HepG2 (cell line): Measurements from ENCODE around the gene PLIN5. TPM values are rescaled to one million over a fixed set of nuclear protein-coding genes. Genes with fewer than 3 reads are reported as not detected.

Experiments
- AGO2 ChIP-seq: fragments of 200-400 bp; formaldehyde crosslinking; optimal IDR thresholded peaks from 2 replicates; pipeline ENCODE3; 2017; ENCODE audit warnings: mild to moderate bottlenecking, low read depth, low read length, moderate library complexity
- BHLHE40 ChIP-seq: IDR thresholded peaks from 2 replicates; pipeline ENCODE4 v1.6.1; 2011; ENCODE audit warnings: low read length, improper control_type of control experiment
- CEBPG ChIP-seq: IDR thresholded peaks from 2 replicates; pipeline ENCODE4 v1.6.1; 2016
- IRF2 ChIP-seq: IDR thresholded peaks from 2 replicates; pipeline ENCODE4 v1.6.1; 2018; ENCODE audit warnings: missing genetic modification reagents, missing compliant biosample characterization
- KMT2B ChIP-seq: IDR thresholded peaks from 2 replicates; pipeline ENCODE4 v1.6.1; 2016; ENCODE audit warnings: missing genetic modification reagents, missing compliant biosample characterization
- MAF1 ChIP-seq: sonication (generic); formaldehyde crosslinking; IDR thresholded peaks from 2 replicates; pipeline ENCODE4 v1.5.0; 2020; ENCODE audit warnings: missing genetic modification reagents, borderline replicate concordance
- MTF1 ChIP-seq: sonication (generic); formaldehyde crosslinking; IDR thresholded peaks from 2 replicates; pipeline ENCODE4 v1.5.0; 2020; ENCODE audit warnings: missing genetic modification reagents
- NBN ChIP-seq: fragments of 450-650 bp; conservative IDR thresholded peaks from 2 replicates; pipeline ENCODE4 v1.6.1; 2017
- NONO ChIP-seq, 2 experiments: fragments of 450-650 bp in 1 of 2; sonication (generic) in 1 of 2; formaldehyde crosslinking in 1 of 2; IDR thresholded peaks in 1 of 2; conservative IDR thresholded peaks in 1 of 2; 2 replicates each; pipeline versions ENCODE4 v1.6.1 to v1.8.0; 2017 to 2022; ENCODE audit warnings: mild to moderate bottlenecking in 1 of 2, missing genetic modification reagents in 1 of 2, moderate library complexity in 1 of 2
- PTBP1 ChIP-seq: fragments of 200-400 bp; formaldehyde crosslinking; IDR thresholded peaks from 2 replicates; pipeline ENCODE4 v1.6.1; 2018; ENCODE audit warnings: low read length, low read depth; ENCODE audit not compliant: poor library complexity, severe bottlenecking
- SRSF1 ChIP-seq: fragments of 200-400 bp; formaldehyde crosslinking; optimal IDR thresholded peaks from 2 replicates; pipeline ENCODE3; 2017; ENCODE audit warnings: mild to moderate bottlenecking, low read depth, low read length, moderate library complexity
- U2AF1 ChIP-seq: fragments of 200-400 bp; formaldehyde crosslinking; optimal IDR thresholded peaks from 2 replicates; pipeline ENCODE3; 2017; ENCODE audit warnings: mild to moderate bottlenecking, low read depth, low read length
- ZBTB7B ChIP-seq: sonication (generic); formaldehyde crosslinking; IDR thresholded peaks from 2 replicates; pipeline ENCODE4 v1.4.0; 2020; ENCODE audit warnings: missing genetic modification reagents
- ZNF530 ChIP-seq: sonication (generic); formaldehyde crosslinking; IDR thresholded peaks from 2 replicates; pipeline ENCODE4 v1.5.0; 2020; ENCODE audit warnings: low read depth, mild to moderate bottlenecking, missing genetic modification reagents
- polyA plus RNA-seq, 8 experiments: library from polyadenylated mRNA; depleted of rRNA in 3 of 8; stranded (reverse) in 7 of 8; unstranded in 1 of 8; fragments of >200 nt; fragmentation: Illumina TruSeq in 4 of 8; extraction: Trizol in 4 of 8; gene quantifications; 2 replicates each; pipeline versions ENCODE4 v1.2.1 to v1.2.3, GENCODE V29; 2011 to 2016; ENCODE audit warnings: low read depth in 4 of 8, missing spikeins in 1 of 8, mixed read lengths in 1 of 8; ENCODE audit not compliant: insufficient read depth in 1 of 8
- total RNA-seq, 5 experiments: library from RNA; depleted of rRNA; stranded (reverse); fragments of >200 nt; fragmentation: Illumina TruSeq; extraction: Trizol; gene quantifications; 2 replicates each; pipeline ENCODE4 v1.2.3, GENCODE V29; 2016; ENCODE audit warnings: low read depth in 1 of 5
- TF ChIP-seq, protein P1 (sequence below): sonication (generic); formaldehyde crosslinking; IDR thresholded peaks from 2 replicates; pipeline ENCODE4 v1.9.0; 2021; ENCODE audit warnings: mild to moderate bottlenecking, missing genetic modification reagents
- TF ChIP-seq, protein P2 (sequence below): sonication (generic); formaldehyde crosslinking; IDR thresholded peaks from 2 replicates; pipeline ENCODE4 v1.4.0; 2020; ENCODE audit warnings: missing genetic modification reagents
- TF ChIP-seq, protein P3 (sequence below): sonication (generic); formaldehyde crosslinking; IDR thresholded peaks from 2 replicates; pipeline ENCODE4 v1.9.0; 2021; ENCODE audit warnings: missing genetic modification reagents, mild to moderate bottlenecking, borderline replicate concordance

The PLIN5 gene
- total and polyA plus RNA-seq, 2 of the 13 experiments (the other 11 are each of a cell fraction or from before 2014, with no cell fraction given) = 1.8 to 4.8 TPM

DNA sequence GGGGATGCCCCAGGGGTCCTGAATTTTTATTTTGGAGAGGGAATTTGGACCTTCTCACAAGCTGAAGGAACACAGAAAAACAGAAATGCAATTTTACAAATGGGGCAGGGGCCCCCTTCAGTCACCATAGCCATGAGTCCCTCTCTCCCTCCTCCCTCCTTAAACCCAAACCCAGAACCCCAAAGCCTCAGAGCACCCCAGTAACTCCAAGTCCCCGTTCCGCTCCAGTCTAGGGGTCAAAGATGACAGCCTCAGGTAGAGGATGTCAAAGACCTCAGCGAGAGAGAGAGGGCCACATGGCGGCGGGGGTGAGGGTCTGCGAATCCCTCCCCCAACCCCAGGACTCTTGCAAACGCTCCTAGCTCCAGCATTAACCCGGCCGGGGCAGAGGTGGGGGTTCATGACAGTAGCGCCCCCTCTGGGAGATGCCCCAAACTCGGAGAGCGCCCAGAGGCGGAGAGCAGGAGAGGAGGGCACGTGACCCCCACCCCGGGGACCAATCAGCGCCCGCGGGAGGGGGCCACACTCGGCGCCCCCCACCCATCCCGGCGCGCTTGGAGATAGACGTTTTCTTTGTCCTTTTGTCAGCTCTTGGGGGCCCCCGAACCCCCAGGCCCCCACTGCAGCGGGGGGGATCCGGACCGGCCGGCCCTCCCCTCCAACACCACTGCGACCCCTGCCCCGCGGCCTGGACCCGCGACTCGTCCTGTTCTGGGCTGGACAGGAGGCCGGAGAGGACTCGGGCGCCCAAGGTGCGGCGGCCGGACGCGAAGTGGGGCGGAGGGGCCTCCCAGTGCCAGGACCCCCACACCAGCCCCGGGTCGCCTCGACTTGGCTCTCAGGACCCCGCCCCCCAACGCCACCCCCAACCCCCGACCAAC is 45.2 kb upstream of the PLIN5 start (continued):
- TF ChIP-seq, protein P1, sequence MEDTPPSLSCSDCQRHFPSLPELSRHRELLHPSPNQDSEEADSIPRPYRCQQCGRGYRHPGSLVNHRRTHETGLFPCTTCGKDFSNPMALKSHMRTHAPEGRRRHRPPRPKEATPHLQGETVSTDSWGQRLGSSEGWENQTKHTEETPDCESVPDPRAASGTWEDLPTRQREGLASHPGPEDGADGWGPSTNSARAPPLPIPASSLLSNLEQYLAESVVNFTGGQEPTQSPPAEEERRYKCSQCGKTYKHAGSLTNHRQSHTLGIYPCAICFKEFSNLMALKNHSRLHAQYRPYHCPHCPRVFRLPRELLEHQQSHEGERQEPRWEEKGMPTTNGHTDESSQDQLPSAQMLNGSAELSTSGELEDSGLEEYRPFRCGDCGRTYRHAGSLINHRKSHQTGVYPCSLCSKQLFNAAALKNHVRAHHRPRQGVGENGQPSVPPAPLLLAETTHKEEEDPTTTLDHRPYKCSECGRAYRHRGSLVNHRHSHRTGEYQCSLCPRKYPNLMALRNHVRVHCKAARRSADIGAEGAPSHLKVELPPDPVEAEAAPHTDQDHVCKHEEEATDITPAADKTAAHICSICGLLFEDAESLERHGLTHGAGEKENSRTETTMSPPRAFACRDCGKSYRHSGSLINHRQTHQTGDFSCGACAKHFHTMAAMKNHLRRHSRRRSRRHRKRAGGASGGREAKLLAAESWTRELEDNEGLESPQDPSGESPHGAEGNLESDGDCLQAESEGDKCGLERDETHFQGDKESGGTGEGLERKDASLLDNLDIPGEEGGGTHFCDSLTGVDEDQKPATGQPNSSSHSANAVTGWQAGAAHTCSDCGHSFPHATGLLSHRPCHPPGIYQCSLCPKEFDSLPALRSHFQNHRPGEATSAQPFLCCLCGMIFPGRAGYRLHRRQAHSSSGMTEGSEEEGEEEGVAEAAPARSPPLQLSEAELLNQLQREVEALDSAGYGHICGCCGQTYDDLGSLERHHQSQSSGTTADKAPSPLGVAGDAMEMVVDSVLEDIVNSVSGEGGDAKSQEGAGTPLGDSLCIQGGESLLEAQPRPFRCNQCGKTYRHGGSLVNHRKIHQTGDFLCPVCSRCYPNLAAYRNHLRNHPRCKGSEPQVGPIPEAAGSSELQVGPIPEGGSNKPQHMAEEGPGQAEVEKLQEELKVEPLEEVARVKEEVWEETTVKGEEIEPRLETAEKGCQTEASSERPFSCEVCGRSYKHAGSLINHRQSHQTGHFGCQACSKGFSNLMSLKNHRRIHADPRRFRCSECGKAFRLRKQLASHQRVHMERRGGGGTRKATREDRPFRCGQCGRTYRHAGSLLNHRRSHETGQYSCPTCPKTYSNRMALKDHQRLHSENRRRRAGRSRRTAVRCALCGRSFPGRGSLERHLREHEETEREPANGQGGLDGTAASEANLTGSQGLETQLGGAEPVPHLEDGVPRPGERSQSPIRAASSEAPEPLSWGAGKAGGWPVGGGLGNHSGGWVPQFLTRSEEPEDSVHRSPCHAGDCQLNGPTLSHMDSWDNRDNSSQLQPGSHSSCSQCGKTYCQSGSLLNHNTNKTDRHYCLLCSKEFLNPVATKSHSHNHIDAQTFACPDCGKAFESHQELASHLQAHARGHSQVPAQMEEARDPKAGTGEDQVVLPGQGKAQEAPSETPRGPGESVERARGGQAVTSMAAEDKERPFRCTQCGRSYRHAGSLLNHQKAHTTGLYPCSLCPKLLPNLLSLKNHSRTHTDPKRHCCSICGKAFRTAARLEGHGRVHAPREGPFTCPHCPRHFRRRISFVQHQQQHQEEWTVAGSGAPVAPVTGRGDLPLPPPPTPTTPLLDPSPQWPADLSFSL (CRISPR knock-in tag) = no peak
- TF ChIP-seq, protein P2, sequence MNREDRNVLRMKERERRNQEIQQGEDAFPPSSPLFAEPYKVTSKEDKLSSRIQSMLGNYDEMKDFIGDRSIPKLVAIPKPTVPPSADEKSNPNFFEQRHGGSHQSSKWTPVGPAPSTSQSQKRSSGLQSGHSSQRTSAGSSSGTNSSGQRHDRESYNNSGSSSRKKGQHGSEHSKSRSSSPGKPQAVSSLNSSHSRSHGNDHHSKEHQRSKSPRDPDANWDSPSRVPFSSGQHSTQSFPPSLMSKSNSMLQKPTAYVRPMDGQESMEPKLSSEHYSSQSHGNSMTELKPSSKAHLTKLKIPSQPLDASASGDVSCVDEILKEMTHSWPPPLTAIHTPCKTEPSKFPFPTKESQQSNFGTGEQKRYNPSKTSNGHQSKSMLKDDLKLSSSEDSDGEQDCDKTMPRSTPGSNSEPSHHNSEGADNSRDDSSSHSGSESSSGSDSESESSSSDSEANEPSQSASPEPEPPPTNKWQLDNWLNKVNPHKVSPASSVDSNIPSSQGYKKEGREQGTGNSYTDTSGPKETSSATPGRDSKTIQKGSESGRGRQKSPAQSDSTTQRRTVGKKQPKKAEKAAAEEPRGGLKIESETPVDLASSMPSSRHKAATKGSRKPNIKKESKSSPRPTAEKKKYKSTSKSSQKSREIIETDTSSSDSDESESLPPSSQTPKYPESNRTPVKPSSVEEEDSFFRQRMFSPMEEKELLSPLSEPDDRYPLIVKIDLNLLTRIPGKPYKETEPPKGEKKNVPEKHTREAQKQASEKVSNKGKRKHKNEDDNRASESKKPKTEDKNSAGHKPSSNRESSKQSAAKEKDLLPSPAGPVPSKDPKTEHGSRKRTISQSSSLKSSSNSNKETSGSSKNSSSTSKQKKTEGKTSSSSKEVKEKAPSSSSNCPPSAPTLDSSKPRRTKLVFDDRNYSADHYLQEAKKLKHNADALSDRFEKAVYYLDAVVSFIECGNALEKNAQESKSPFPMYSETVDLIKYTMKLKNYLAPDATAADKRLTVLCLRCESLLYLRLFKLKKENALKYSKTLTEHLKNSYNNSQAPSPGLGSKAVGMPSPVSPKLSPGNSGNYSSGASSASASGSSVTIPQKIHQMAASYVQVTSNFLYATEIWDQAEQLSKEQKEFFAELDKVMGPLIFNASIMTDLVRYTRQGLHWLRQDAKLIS (CRISPR knock-in tag) = no peak
- TF ChIP-seq KMT2B (CRISPR knock-in tag) (no peak), U2AF1 (no peak), AGO2 (peak; percentile 59), SRSF1 (peak; percentile 98), ZNF530 (CRISPR knock-in tag) (no peak), BHLHE40 (peak; percentile 80), IRF2 (0 out of 2 replicates have a peak, but pooled peaks have one; percentile 14), MTF1 (CRISPR knock-in tag) (no peak), NONO (IDR thresholded peaks at IDR 0.05) (no peak), NONO (CRISPR knock-in tag; conservative IDR thresholded peaks at IDR 0.05) (peak; percentile 52; the same call in 1 of the 2 replicates), ZBTB7B (CRISPR knock-in tag) (peak; percentile 74), CEBPG (CRISPR knock-in tag) (no peak), MAF1 (no peak), PTBP1 (no peak), NBN (no peak)
- TF ChIP-seq, protein P3, sequence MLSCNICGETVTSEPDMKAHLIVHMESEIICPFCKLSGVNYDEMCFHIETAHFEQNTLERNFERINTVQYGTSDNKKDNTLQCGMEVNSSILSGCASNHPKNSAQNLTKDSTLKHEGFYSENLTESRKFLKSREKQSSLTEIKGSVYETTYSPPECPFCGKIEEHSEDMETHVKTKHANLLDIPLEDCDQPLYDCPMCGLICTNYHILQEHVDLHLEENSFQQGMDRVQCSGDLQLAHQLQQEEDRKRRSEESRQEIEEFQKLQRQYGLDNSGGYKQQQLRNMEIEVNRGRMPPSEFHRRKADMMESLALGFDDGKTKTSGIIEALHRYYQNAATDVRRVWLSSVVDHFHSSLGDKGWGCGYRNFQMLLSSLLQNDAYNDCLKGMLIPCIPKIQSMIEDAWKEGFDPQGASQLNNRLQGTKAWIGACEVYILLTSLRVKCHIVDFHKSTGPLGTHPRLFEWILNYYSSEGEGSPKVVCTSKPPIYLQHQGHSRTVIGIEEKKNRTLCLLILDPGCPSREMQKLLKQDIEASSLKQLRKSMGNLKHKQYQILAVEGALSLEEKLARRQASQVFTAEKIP (CRISPR knock-in tag) = no peak
